A673 (cell line): Measurements from ENCODE around the gene MMP28. TPM values are rescaled to one million over a fixed set of nuclear protein-coding genes. Genes with fewer than 3 reads are reported as not detected.

Experiments
- BruUV-seq: library from RNA; stranded (reverse); fragments of 400-500 nt; replicated peaks from 2 replicates; lab custom pipeline; 2021; lab: Mats Ljungman, UMichigan
- CTCF ChIA-PET: fragments of 300-600 bp; sonication (Branson Sonifier 250); formaldehyde crosslinking; loops from one replicate; lab custom pipeline; 2022; ENCODE audit warnings: antibody characterized with exemption; lab: Charles Lee
- POLR2A ChIA-PET: fragments of 300-600 bp; sonication (Branson Sonifier 250); formaldehyde crosslinking; loops from one replicate; lab custom pipeline; 2022; ENCODE audit warnings: antibody characterized with exemption; ENCODE audit not compliant: low non-redundant PET; lab: Charles Lee
- DNase-seq: peaks from one replicate; pipeline ENCODE4 v3.0.0-alpha.2; 2015; ENCODE audit warnings: low spot score
- H3K27ac ChIP-seq: fragments of 200-600 bp; sonication (generic); 2 replicates; pipeline ENCODE4 v1.5.1; 2016; ENCODE audit warnings: mixed run types, low read depth, mild to moderate bottlenecking, mixed read lengths, antibody characterized with exemption, low read length; ENCODE audit not compliant: poor library complexity, severe bottlenecking
- H3K27me3 ChIP-seq: fragments of 200-600 bp; sonication (generic); replicated peaks from 2 replicates; pipeline ENCODE4 v1.6.1; 2017; ENCODE audit warnings: mixed run types, low read depth, mild to moderate bottlenecking, mixed read lengths, antibody characterized with exemption, low read length; ENCODE audit not compliant: insufficient read depth, poor library complexity
- H3K36me3 ChIP-seq: fragments of 200-600 bp; sonication (generic); 2 replicates; pipeline ENCODE4 v1.6.1; 2016; ENCODE audit warnings: mixed run types, mild to moderate bottlenecking, mixed read lengths, antibody characterized with exemption, low read length; ENCODE audit not compliant: insufficient read depth, poor library complexity, severe bottlenecking
- H3K4me1 ChIP-seq: fragments of 200-600 bp; sonication (generic); 2 replicates; pipeline ENCODE4 v1.6.1; 2017; ENCODE audit warnings: mixed run types, mild to moderate bottlenecking, mixed read lengths, antibody characterized with exemption, low read length; ENCODE audit not compliant: insufficient read depth, poor library complexity, severe bottlenecking
- H3K4me3 ChIP-seq: fragments of 200-600 bp; sonication (generic); 2 replicates; pipeline ENCODE4 v1.5.1; 2016; ENCODE audit warnings: low read depth, mixed run types, mild to moderate bottlenecking, mixed read lengths, low read length; ENCODE audit not compliant: poor library complexity, severe bottlenecking
- H3K9me3 ChIP-seq: fragments of 200-600 bp; sonication (generic); 2 replicates; pipeline ENCODE4 v1.6.1; 2016; ENCODE audit warnings: mixed run types, low read depth, mild to moderate bottlenecking, mixed read lengths, antibody characterized with exemption, low read length; ENCODE audit not compliant: poor library complexity, severe bottlenecking
- EZH2 ChIP-seq: fragments of 200-600 bp; sonication (generic); IDR thresholded peaks from 2 replicates; pipeline ENCODE4 v1.6.1; 2017; ENCODE audit warnings: borderline replicate concordance, low read depth, mild to moderate bottlenecking, mixed read lengths, antibody characterized with exemption, low read length; ENCODE audit not compliant: poor library complexity, severe bottlenecking
- intact Hi-C: fragments of 100-400 bp; cut with micrococcal nuclease; formaldehyde crosslinking; loops from one replicate; pipeline ENCODE4 v1.10.0; 2022; ENCODE audit not compliant: unreplicated experiment
- total RNA-seq: library from RNA; stranded (reverse); gene quantifications from 2 replicates; pipeline ENCODE4 v1.2.3, GENCODE V29; 2021
- TF ChIP-seq, protein P1 (sequence below): fragments of 300-800, 200-600 bp; sonication (generic); conservative IDR thresholded peaks from 2 replicates; pipeline ENCODE4 v1.5.1; 2017; ENCODE audit warnings: low read depth, mild to moderate bottlenecking, antibody characterized with exemption, low read length, moderate library complexity, mixed read lengths

The MMP28 gene
- total RNA-seq, 1 experiment from 2014 or later = not detected

DNA sequence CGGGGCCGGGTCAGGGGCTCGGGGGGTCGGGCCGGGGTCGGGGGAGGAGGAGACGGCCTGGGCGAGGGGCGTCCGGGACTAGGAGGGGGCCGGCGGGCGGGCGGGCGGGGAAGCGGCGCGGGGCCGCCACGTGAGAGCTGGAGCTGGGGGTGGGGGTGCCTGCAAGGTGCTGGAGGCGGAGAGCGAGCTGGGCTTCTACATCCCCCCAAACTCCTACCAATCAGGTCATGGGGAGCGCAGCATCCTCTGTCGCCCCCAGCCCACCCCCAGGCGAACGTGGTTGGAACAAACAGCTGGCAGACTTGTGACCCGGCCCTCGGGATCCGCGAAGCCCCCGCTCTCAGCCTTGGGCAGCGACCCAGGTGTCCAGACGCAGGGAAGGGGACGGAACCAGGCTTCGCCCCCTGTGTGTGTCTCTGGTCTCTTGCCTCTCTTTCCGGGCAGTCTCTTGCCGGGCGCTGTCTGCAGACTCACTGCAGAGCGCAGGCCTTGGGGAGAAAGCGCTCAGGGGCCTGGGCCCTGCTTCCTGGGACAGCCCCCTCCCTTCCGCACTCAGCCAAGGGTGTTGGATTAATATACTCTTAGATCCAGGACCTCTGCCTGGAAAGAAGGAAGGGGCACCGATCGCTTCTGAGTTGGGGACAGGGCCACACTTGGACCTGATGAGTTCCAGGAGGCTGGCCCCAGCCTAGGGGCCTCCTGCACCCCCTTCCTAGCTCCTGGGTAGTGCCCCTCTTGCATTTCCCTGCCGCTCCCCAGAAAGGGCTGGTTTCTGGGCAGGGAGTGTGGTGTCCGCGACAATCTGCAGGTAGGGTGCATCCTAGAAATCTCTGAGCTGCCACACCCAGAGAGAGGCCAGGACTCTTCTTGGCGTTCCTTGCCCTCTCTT lies 63.3 kb downstream of the MMP28 start:
- Histone ChIP-seq H3K4me1 (peaks cover 3% of the 10 kb centered on the region), H3K27ac (no peak overlapping the region), H3K4me3 (peak overlapping the region; percentile 51), H3K36me3 (no peaks in the 10 kb centered on the region), H3K27me3 (no peaks in the 10 kb centered on the region), H3K9me3 (no peaks in the 10 kb centered on the region)
- ChIA-PET POLR2A (no interaction called here), CTCF (no interaction called here)
- BruUV-seq = no TSS peak
- TF ChIP-seq, protein P1, sequence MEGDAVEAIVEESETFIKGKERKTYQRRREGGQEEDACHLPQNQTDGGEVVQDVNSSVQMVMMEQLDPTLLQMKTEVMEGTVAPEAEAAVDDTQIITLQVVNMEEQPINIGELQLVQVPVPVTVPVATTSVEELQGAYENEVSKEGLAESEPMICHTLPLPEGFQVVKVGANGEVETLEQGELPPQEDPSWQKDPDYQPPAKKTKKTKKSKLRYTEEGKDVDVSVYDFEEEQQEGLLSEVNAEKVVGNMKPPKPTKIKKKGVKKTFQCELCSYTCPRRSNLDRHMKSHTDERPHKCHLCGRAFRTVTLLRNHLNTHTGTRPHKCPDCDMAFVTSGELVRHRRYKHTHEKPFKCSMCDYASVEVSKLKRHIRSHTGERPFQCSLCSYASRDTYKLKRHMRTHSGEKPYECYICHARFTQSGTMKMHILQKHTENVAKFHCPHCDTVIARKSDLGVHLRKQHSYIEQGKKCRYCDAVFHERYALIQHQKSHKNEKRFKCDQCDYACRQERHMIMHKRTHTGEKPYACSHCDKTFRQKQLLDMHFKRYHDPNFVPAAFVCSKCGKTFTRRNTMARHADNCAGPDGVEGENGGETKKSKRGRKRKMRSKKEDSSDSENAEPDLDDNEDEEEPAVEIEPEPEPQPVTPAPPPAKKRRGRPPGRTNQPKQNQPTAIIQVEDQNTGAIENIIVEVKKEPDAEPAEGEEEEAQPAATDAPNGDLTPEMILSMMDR = no peak
- TF ChIP-seq EZH2 = no peak
- no peak for DNase-seq
- intact Hi-C loops = no loop called here

DNA sequence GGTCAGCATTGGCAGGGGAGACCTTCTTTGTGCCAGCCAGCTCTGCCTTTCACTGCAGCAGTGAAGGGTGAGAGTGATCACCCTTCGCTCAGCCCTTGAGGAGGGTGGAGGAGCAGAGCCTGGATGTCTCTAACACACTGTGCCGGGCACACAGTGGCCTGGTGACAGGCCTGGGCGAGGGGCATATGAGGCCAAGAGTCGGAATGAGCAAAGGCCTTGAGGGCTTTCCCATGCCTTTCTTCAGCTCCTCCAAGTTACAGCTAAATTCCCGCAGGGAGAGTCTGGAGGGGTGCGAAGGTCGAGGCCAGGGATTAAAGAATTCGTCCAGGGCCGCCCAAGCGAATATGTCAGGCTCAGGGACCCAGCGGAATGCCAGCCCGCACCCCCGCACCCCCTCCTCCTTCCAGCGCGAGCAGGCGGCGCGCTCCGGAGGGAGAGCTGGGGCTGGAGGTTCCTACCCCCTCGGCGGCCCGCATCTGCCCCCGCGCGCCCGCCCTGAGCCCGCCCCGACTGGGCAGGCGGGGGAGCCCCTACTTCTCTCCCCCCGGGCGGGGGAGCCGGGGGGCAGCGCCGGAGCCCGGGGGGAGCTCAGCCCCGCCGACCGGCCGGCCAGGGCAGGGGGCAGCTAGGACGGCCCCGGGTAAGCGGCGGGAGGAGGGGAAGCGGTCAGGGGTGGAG lies 64.1 kb downstream of the MMP28 start, which contains the start of gene RASL10B:
Gene RASL10B, plus strand, starts transcription at position 401 of the 678 bp plus-strand sequence. CDS start 3,546 bp downstream, outside the sequence.
- no peaks in the 10 kb centered on the region for H3K36me3 ChIP-seq
- peak; percentile 48 for DNase-seq
- TF ChIP-seq, protein P1 = no peak
- no peak for TF ChIP-seq EZH2
- POLR2A ChIA-PET = no interaction called here
- intact Hi-C loops = no loop called here
- no TSS peak for BruUV-seq
- peak within 1 kb of the TSS; percentile 51 for H3K4me3 ChIP-seq
- no peaks in the 10 kb centered on the region for H3K9me3 ChIP-seq
- CTCF ChIA-PET = no interaction called here
- H3K4me1 ChIP-seq = peaks cover 11% of the 10 kb centered on the region
- H3K27ac ChIP-seq = no peak within 1 kb of the TSS
- no peaks in the 10 kb centered on the region for H3K27me3 ChIP-seq

DNA sequence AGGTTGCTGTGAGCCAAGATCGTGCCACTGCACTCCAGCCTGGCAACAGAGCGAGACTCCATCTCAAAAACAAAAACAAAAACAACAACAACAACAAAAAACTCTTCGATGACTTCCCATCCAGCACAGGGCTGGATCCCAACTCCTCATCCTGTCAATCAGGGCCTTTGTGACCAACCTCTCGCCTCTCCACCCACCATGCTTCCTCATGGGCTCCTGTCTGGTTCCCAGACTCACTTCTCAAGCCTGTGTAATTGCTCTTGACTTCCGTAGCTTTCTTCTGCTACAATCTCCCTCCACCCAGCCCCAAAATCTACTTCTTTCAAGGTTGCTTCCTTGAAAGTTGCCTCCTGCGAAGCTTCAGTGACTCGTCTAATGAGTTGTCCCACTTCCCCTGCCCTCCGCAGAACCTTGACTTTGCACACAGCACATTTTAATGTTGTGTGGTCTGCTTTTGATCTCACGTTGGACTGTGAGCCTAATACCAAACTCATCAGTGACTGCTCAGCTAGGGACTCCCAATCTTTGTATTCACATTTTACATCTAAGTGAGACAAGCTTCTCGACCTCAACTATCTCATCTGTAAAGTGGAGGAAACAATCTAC lies 64.9 kb downstream of the MMP28 start:
- BruUV-seq = no TSS peak
- CTCF ChIA-PET = no interaction called here
- DNase-seq = no peak
- Histone ChIP-seq H3K27me3 (no peaks in the 10 kb centered on the region), H3K9me3 (no peaks in the 10 kb centered on the region), H3K4me3 (no peak overlapping the region), H3K4me1 (peaks cover 12% of the 10 kb centered on the region), H3K36me3 (no peaks in the 10 kb centered on the region), H3K27ac (no peak overlapping the region)
- TF ChIP-seq, protein P1 = no peak
- TF ChIP-seq EZH2 = no peak
- POLR2A ChIA-PET = no interaction called here
- intact Hi-C loops = no loop called here
